Subcutaneous adipose tissue (tissue), 4 donors: ENCODE results near the gene PCDHGC4. TPM values are rescaled to one million over a fixed set of nuclear protein-coding genes. Genes with fewer than 3 reads are reported as not detected.

ENCODE experiments used
- total RNA-seq, 4 donors: library from RNA; depleted of rRNA; stranded (reverse); fragments of >200 nt; gene quantifications; one replicate each; pipeline ENCODE4 v1.1.0, GENCODE V29; 2016
- TF ChIP-seq, protein P1 (sequence below): fragments of 450-650 bp; IDR thresholded peaks from one replicate; pipeline ENCODE4 v1.5.1; 2016; ENCODE audit warnings: low read depth, mild to moderate bottlenecking, control low read depth, antibody characterized with exemption, moderate library complexity

PCDHGC4 gene
- total RNA-seq, result 10 to 100 TPM in 1 of 4 donors, 1 to 10 TPM in 3; 1.0 to 10.9 (median 1.9) TPM

DNA sequence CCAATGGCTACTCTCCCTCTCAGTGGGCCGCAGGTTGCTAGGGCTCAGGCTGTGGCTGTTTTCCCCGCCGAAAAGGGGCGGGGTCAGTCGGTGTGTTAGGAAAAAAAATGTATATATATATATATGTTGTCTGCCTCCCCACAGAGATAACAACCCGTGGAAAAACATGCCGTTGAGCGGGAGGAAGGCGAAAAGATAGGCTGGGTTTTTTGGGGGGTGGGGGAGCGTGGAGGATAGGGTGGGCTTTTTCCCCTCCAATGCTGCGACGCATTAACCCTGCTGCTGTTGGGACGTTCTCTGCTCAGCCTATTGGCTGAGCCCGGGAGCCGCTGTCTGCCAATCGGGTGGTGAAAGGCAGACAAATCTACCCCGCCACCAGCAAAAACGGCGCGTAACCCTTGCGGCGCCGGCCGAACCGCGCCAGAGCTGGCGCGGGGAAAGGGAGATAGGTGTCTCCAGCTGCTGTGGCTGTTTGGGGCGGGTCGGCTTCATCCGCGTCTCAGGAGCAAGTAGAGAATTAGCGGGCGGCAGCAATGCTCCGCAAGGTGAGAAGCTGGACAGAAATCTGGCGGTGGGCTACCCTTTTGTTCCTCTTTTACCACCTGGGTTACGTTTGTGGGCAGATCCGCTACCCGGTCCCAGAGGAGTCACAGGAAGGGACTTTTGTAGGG is at the start of gene PCDHGC4:
Gene PCDHGC4 (plus strand): TSS at position 390 of the 671 bp plus-strand sequence. CDS start 144 bp downstream, at position 534.
- TF ChIP-seq, protein P1, sequence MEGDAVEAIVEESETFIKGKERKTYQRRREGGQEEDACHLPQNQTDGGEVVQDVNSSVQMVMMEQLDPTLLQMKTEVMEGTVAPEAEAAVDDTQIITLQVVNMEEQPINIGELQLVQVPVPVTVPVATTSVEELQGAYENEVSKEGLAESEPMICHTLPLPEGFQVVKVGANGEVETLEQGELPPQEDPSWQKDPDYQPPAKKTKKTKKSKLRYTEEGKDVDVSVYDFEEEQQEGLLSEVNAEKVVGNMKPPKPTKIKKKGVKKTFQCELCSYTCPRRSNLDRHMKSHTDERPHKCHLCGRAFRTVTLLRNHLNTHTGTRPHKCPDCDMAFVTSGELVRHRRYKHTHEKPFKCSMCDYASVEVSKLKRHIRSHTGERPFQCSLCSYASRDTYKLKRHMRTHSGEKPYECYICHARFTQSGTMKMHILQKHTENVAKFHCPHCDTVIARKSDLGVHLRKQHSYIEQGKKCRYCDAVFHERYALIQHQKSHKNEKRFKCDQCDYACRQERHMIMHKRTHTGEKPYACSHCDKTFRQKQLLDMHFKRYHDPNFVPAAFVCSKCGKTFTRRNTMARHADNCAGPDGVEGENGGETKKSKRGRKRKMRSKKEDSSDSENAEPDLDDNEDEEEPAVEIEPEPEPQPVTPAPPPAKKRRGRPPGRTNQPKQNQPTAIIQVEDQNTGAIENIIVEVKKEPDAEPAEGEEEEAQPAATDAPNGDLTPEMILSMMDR, result no peak

DNA sequence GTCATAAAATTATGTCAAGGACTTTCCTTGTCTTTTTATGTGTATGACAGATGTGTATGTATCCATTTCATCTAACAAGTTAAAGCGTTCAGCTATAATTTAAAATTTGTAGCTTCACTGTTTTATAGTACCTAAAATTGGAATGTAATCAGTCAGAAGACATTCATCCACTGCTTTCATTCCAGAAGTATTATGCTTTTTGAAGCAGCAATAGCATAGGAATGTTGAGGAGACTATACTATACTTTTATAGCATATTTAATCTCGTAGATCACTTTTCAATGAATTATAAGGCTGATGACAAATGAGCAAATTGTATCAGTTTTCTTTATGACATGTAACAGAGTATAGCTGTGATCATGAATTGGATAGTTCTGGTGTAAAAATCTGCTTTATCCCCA is 47.6 kb upstream of the PCDHGC4 start:
- TF ChIP-seq, protein P1, result no peak

DNA sequence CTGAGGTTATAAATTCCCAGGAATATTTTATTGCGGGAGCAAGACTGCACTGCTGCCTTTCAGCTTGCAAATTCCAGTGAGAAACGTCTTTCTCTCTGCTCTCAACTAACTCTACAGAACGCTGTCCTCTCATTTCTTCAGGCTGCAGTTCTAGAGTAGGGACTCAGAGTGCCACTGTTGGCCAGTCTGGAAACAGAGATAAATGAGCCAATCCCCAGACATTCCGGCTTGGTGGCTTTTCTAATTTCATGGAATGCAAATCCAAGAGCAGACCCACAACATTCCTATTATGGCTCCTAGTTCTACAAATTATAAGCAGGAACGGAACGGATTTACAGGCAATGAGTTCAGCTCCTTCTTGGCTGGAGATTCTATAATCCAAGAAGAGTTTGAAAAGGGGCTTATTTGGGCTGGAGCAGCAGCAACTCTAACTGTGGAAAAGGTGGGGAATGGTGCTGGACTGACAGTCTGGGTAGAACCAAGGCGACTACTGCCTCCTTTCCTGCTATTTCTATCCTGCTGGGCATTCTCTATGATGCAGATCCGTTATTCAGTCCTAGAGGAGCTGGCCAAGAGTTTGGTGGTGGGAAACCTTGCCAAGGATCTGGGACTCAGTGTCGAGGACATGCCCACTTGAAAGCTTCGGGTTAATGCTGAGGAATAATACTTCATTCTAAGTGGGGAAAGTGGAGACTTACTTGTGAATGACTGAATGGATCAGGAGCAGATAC is 45.3 kb upstream of the PCDHGC4 start:
- TF ChIP-seq, protein P1, result no peak

DNA sequence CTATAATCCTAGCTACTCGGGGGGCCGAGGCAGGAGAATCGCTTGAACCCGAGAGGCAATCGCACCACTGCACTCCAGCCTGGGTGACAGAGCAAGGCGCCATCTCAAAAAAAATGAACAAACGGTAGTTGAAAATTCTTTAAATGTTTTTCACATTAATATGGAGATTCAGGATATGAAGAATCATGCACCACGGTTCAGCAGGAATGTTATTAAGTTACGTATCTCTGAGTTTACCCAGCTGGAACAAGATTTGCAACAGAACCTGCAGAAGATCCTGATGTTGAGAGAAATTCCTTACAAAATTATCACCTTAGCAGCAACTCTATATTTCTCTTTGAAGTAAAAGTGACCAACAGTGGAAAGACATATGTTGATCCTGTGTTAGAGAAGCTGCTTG is 44.5 kb upstream of the PCDHGC4 start:
- TF ChIP-seq, protein P1, result no peak

DNA sequence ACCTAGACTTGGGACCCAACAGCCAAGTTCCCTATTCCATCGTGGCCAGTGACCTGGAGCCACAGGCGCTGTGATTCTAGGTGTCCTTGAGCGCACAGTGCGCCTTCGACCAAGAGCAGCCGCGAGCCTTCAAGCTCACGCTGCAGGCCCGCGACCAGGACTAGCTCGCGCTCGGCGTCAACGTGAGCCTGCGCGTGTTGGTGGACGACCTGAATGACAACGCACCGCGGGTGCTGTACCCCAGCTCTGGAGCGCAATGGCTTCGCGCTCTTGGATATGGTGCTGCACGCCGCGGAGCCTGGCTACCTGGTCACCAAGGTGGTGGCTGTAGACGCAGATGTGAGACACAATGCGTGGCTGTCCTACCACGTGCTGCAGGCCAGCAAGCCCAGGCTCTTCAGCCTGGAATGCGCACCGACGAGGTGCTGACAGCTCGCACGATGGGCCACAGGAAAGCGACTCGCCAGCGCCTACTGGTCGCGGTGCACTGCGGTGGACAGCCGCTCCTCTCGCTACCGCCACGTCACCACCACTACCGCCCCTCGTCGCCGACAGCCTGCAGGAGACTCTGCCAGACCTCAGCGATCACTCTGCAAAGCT is 43.2 kb upstream of the PCDHGC4 start:
- TF ChIP-seq, protein P1, result no peak

DNA sequence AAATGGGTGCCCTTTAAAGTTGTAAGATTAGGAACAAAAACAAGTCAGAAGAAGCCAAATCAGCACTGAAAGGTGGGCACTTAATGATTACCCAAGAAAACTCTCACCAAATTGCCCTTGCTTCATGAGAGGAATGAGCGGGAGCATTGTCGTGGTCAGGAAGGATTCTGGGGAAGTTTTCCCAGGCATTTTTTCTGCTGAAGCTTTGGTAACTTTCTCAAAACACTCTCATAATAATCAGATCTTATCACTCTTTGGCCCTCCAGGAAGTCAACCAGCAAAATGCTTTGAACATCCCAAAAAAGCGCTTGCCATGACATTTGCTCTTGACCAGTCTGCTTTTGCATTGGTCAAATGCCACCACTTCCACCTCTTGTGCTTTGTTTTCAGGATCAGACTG is 19.5 kb upstream of the PCDHGC4 start:
- TF ChIP-seq, protein P1, result no peak

DNA sequence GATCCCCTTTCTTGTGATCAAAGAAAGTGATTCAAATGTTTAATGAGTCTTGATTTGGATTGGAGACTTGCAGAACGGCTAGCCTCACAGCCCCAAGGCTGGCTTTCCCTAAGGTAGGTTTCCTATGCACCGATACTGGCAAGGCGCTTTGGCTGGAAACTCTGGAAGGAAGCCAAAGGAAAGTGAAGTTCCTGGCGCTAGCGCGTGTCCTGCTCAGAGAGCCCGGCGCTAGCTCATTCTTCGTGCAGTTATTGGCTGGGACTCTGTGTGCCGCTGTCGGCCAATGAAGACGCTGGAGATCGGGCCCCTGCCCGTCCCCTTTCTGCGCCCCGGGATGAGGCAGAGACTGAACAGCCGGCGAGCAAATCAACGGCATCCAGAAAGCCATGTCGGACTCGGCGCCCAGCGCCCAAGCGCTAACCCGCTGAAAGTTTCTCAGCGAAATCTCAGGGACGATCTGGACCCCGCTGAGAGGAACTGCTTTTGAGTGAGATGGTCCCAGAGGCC is 9.2 kb upstream of the PCDHGC4 start, which contains the start of gene PCDHGC3:
Gene PCDHGC3 (plus strand): TSS at position 342 of the 507 bp plus-strand sequence. CDS start 151 bp downstream, at position 493.
- TF ChIP-seq, protein P1, result no peak
